SK-N-SH treated with all-trans-retinoic acid at 6 μM for 48 hours (cell line): ENCODE data around the gene MARK3.

ENCODE experiments used
- ARNTL ChIP-seq: fragments of 450-650 bp; formaldehyde crosslinking; IDR thresholded peaks from 2 replicates; pipeline ENCODE4 v1.5.0; 2020; ENCODE audit warnings: low read depth, mild to moderate bottlenecking, moderate library complexity, borderline replicate concordance
- PATZ1 ChIP-seq: fragments of 250-450 bp; sonication (Bioruptor Pico); IDR thresholded peaks from 2 replicates; pipeline ENCODE4 v1.8.0; 2020; ENCODE audit warnings: mild to moderate bottlenecking, moderate library complexity, borderline replicate concordance
- ZNF565 ChIP-seq: fragments of 450-650 bp; formaldehyde crosslinking; conservative IDR thresholded peaks from 2 replicates; pipeline ENCODE4 v1.5.0; 2020; ENCODE audit warnings: low read depth, mild to moderate bottlenecking, moderate library complexity

DNA sequence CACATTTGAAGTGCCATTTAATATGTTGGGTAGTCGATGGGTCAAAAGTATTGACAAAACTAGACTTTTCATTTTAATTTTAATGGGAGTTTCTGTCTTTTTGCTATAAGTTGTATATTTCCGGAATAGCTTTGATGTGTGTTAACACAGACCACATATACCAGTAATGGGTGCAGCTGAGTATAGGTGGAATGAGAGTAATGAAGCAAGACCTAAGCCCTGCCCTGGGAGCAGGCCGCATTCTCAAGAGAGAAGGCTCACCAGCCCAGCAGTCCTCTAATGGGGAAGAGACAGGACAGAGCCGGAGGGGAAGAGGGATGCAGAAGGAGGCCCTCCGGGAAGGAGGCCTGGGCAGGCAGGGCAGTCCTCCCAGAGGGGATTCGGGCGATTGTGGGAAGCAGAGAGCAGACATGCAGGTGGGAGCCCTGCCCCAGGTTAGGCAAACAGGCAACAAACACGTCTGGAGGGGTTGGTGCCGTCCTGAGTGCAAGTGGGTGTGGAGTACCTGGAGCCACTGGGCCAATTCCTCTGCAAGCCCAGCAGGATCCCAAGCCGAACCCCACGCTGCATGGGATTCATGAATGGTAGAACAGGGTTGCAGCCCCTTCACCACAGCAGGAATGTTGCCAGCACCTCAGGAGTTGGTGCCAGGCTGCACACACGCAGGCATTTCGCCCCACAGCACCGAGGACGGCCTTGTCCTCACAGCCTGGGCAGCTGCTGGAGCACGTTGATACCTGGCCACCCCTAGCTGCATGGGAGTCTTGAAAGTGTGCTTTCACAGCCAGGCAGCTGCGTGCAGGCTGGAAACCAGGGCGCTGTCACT lies 129.6 kb downstream of the MARK3 start:
- TF ChIP-seq ARNTL (CRISPR knock-in tag) (no peak), PATZ1 (no peak), ZNF565 (no peak)
